ENCODE data around the gene VTI1A. TPM values are rescaled to one million over a fixed set of nuclear protein-coding genes. Genes with fewer than 3 reads are reported as not detected.

The VTI1A gene
- total and polyA plus RNA-seq, 3 donors from 2014 or later, result 25.5 to 85.9 (median 63.4) TPM

DNA sequence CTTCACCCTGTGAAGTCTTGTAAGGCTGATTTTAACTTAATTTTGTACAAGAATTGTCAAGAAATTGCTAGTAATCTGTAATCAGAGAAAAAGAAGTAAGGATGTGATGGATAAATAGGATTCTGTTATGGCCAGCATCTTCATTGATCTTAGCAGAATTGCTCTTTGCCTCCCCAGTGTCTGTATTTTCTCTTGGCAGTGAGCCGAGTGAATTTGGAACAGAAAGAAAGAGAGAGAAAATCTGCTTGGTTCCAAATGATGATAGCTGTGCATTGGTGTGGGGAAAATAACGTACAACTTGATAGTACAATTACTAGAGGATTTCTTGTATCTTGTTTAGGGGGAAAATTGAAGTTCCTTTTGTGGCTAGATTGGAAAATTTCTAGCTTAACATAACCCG, 34.6 kb downstream of the VTI1A start:
- TF ChIP-seq CTCF (IDR thresholded peaks at IDR 0.05), result no peak
- no peak for TF ChIP-seq POLR2A (IDR thresholded peaks at IDR 0.05)
- H3K27ac ChIP-seq, result no peak overlapping the region
- intact Hi-C loops (cut with DNase I; ENCODE audit: low total_unique reads), result no loop called here
- no peaks in the 10 kb centered on the region for H3K4me1 ChIP-seq
- no peak for DNase-seq
- H3K4me3 ChIP-seq, result no peak overlapping the region
- WGBS, 2 donors, result 72 to 81% methylated on average over 3 of the region's 3 CpGs
- no peaks in the 10 kb centered on the region for H3K27me3 ChIP-seq
- H3K36me3 ChIP-seq (ENCODE audit: low read depth, missing control alignments), result no peaks in the 10 kb centered on the region
- H3K9me3 ChIP-seq, result no peaks in the 10 kb centered on the region

DNA sequence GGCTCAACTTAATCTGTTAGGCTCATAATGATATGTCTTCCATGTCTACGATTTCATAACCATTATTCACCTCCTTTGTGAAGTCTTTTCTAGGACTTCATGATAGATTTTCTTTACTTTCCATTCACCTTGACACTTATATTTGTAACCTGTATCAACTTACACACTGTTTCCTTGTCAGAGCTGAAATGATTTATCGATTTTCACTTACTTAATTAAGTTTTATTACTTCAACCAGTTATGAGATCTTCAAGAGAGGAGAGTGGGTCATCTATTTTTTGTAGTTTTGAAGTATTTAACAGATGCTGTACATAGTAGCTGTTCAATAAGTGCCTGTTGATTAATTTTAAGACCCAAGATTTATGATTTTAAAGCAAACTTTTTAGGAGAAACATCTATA, 37.4 kb downstream of the VTI1A start:
- no peak for TF ChIP-seq POLR2A (IDR thresholded peaks at IDR 0.05)
- no peak for TF ChIP-seq CTCF (IDR thresholded peaks at IDR 0.05)
- Histone ChIP-seq H3K9me3 (no peaks in the 10 kb centered on the region), H3K27me3 (no peaks in the 10 kb centered on the region), H3K4me1 (no peaks in the 10 kb centered on the region), H3K4me3 (no peak overlapping the region), H3K27ac (no peak overlapping the region), H3K36me3 (ENCODE audit: low read depth, missing control alignments) (no peaks in the 10 kb centered on the region)
- intact Hi-C loops (cut with DNase I; ENCODE audit: low total_unique reads), result no loop called here
- no peak for DNase-seq
- 89 to 94% methylated on average over 2 of the region's 2 CpGs for WGBS, 2 donors

GRCh38 chr10:112487964-112488363, 40.9 kb downstream of the VTI1A start:
- TF ChIP-seq CTCF (IDR thresholded peaks at IDR 0.05) (no peak), POLR2A (IDR thresholded peaks at IDR 0.05) (no peak)

GRCh38 chr10:112490545-112490944, 43.5 kb downstream of the VTI1A start:
- H3K36me3 ChIP-seq (ENCODE audit: low read depth, missing control alignments), result no peaks in the 10 kb centered on the region
- TF ChIP-seq CTCF (IDR thresholded peaks at IDR 0.05) (no peak), POLR2A (IDR thresholded peaks at IDR 0.05) (no peak)
- no peak for DNase-seq
- no peaks in the 10 kb centered on the region for H3K4me1 ChIP-seq
- intact Hi-C loops (cut with DNase I; ENCODE audit: low total_unique reads), result no loop called here
- H3K27me3 ChIP-seq, result no peaks in the 10 kb centered on the region
- no peak overlapping the region for H3K4me3 ChIP-seq
- H3K9me3 ChIP-seq, result no peaks in the 10 kb centered on the region
- WGBS, 2 donors, result 42 to 65% methylated on average over 2 of the region's 2 CpGs
- H3K27ac ChIP-seq, result no peak overlapping the region

More at GRCh38 chr10:112487964-112488363, 40.9 kb downstream of the VTI1A start:
- H3K27me3 ChIP-seq, result no peaks in the 10 kb centered on the region
- intact Hi-C loops (cut with DNase I; ENCODE audit: low total_unique reads), result no loop called here
- H3K36me3 ChIP-seq (ENCODE audit: low read depth, missing control alignments), result no peaks in the 10 kb centered on the region
- H3K27ac ChIP-seq, result no peak overlapping the region
- no peaks in the 10 kb centered on the region for H3K4me1 ChIP-seq
- no peak for DNase-seq
- H3K9me3 ChIP-seq, result no peaks in the 10 kb centered on the region
- H3K4me3 ChIP-seq, result no peak overlapping the region

DNA sequence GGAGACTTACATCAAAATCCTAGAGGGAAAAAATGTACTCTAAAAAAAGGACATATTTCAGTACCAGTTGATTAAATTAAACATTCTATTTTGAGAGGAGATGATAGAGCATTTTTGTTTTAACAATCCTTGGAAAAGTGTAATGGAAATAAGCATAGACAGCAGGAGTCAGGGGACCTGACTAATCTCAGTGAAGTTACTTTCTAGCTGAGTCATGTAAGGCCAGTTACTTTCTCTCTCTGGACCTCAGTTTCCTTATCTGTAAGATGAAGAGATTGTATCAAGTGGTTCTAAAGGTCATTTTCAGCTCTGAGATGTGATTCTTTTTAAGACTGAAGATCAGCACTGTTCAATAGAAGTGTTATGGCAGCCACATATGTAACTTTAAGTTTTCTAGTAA, 44.1 kb downstream of the VTI1A start:
- H3K36me3 ChIP-seq (ENCODE audit: low read depth, missing control alignments), result no peaks in the 10 kb centered on the region
- TF ChIP-seq POLR2A (IDR thresholded peaks at IDR 0.05), result no peak
- TF ChIP-seq CTCF (IDR thresholded peaks at IDR 0.05), result no peak
- intact Hi-C loops (cut with DNase I; ENCODE audit: low total_unique reads), result no loop called here
- no peaks in the 10 kb centered on the region for H3K4me1 ChIP-seq
- no peaks in the 10 kb centered on the region for H3K9me3 ChIP-seq
- H3K27ac ChIP-seq, result no peak overlapping the region
- no peak overlapping the region for H3K4me3 ChIP-seq
- H3K27me3 ChIP-seq, result no peaks in the 10 kb centered on the region
- no peak for DNase-seq
